ENCODE measurements around the gene MNAT1. TPM values are rescaled to one million over a fixed set of nuclear protein-coding genes. Genes with fewer than 3 reads are reported as not detected.

MNAT1 gene
- total and polyA plus RNA-seq, 9 of the 15 experiments (the other 6 are each of a cell fraction or from before 2014, with no cell fraction given): 37.8 to 83.3 (median 60.4) TPM

DNA sequence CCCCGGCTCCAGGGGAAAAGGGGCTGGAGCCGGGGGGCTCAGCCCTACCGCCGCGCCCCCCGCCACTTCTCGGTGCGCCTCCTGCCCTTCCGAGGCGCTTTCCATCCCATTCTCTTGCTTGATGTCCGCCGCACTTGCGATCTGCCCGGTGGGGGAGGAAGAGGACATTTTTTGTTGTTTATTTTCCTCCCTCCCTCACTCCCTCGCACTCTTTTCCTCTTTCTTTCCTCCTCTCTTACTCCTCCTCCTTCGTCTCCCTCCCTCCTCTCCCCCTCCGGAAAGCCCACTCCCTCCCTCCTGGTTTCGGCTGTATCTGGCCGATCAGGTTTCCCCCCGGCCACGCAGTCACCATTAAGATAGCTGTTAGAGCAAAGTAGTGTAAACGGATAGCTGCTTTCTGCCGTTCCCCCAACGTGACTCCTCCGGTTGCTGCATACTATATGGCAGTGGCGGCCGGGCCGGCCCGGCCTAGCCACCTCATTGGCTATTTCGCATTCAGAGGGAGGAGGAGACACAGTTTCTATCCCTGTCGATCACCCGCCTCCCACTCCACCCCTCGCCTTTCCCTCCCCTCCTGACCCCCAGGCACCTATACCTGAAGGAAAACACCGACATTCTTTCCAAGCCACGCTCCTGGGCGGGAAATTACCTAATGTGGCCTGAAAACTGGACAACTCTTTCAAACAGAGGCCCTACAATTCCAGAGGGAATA lies 10.5 kb upstream of the MNAT1 start, which contains the start of gene SIX4 (continued):
- TF ChIP-seq, protein P1, sequence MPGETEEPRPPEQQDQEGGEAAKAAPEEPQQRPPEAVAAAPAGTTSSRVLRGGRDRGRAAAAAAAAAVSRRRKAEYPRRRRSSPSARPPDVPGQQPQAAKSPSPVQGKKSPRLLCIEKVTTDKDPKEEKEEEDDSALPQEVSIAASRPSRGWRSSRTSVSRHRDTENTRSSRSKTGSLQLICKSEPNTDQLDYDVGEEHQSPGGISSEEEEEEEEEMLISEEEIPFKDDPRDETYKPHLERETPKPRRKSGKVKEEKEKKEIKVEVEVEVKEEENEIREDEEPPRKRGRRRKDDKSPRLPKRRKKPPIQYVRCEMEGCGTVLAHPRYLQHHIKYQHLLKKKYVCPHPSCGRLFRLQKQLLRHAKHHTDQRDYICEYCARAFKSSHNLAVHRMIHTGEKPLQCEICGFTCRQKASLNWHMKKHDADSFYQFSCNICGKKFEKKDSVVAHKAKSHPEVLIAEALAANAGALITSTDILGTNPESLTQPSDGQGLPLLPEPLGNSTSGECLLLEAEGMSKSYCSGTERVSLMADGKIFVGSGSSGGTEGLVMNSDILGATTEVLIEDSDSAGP (CRISPR knock-in tag; IDR thresholded peaks at IDR 0.05): no peak
- TF ChIP-seq, protein P2, sequence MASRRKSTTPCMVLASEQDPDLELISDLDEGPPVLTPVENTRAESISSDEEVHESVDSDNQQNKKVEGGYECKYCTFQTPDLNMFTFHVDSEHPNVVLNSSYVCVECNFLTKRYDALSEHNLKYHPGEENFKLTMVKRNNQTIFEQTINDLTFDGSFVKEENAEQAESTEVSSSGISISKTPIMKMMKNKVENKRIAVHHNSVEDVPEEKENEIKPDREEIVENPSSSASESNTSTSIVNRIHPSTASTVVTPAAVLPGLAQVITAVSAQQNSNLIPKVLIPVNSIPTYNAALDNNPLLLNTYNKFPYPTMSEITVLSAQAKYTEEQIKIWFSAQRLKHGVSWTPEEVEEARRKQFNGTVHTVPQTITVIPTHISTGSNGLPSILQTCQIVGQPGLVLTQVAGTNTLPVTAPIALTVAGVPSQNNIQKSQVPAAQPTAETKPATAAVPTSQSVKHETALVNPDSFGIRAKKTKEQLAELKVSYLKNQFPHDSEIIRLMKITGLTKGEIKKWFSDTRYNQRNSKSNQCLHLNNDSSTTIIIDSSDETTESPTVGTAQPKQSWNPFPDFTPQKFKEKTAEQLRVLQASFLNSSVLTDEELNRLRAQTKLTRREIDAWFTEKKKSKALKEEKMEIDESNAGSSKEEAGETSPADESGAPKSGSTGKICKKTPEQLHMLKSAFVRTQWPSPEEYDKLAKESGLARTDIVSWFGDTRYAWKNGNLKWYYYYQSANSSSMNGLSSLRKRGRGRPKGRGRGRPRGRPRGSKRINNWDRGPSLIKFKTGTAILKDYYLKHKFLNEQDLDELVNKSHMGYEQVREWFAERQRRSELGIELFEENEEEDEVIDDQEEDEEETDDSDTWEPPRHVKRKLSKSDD (conservative IDR thresholded peaks at IDR 0.05; ENCODE audit: low read length): no peak
- TF ChIP-seq KDM5B (IDR thresholded peaks at IDR 0.05; ENCODE audit: insufficient replicate concordance, low read depth, low read length): peak; percentile 36
- no peak for TF ChIP-seq MEF2D (tag; conservative IDR thresholded peaks at IDR 0.05; ENCODE audit: low read depth)
- no peak for TF ChIP-seq SMAD4 (CRISPR knock-in tag; conservative IDR thresholded peaks at IDR 0.05)
- TF ChIP-seq ZSCAN29 (IDR thresholded peaks at IDR 0.05): peak; percentile 75; the same call in 1 of the 2 replicates
- TF ChIP-seq POLR2A (conservative IDR thresholded peaks at IDR 0.05): peak; percentile 88
- TF ChIP-seq HDAC2 (IDR thresholded peaks at IDR 0.05): peak; percentile 38; the same call in 1 of the 2 replicates
- TF ChIP-seq, protein P3, sequence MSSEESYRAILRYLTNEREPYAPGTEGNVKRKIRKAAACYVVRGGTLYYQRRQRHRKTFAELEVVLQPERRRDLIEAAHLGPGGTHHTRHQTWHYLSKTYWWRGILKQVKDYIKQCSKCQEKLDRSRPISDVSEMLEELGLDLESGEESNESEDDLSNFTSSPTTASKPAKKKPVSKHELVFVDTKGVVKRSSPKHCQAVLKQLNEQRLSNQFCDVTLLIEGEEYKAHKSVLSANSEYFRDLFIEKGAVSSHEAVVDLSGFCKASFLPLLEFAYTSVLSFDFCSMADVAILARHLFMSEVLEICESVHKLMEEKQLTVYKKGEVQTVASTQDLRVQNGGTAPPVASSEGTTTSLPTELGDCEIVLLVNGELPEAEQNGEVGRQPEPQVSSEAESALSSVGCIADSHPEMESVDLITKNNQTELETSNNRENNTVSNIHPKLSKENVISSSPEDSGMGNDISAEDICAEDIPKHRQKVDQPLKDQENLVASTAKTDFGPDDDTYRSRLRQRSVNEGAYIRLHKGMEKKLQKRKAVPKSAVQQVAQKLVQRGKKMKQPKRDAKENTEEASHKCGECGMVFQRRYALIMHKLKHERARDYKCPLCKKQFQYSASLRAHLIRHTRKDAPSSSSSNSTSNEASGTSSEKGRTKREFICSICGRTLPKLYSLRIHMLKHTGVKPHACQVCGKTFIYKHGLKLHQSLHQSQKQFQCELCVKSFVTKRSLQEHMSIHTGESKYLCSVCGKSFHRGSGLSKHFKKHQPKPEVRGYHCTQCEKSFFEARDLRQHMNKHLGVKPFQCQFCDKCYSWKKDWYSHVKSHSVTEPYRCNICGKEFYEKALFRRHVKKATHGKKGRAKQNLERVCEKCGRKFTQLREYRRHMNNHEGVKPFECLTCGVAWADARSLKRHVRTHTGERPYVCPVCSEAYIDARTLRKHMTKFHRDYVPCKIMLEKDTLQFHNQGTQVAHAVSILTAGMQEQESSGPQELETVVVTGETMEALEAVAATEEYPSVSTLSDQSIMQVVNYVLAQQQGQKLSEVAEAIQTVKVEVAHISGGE (CRISPR knock-in tag; IDR thresholded peaks at IDR 0.05): peak in 1 of 3 experiments; percentile 76; a peak in 2 of 6 replicates
- TF ChIP-seq ZNF699 (CRISPR knock-in tag; IDR thresholded peaks at IDR 0.05; ENCODE audit: insufficient replicate concordance): no peak
- peak; percentile 14; the same call in 1 of the 2 replicates for TF ChIP-seq L3MBTL2 (IDR thresholded peaks at IDR 0.05)
- TF ChIP-seq ZNF583 (CRISPR knock-in tag; IDR thresholded peaks at IDR 0.05): no peak
- 0 out of 2 replicates have a peak, but pooled peaks have one; percentile 49 for TF ChIP-seq CC2D1A (IDR thresholded peaks at IDR 0.05)
- TF ChIP-seq, protein P4, sequence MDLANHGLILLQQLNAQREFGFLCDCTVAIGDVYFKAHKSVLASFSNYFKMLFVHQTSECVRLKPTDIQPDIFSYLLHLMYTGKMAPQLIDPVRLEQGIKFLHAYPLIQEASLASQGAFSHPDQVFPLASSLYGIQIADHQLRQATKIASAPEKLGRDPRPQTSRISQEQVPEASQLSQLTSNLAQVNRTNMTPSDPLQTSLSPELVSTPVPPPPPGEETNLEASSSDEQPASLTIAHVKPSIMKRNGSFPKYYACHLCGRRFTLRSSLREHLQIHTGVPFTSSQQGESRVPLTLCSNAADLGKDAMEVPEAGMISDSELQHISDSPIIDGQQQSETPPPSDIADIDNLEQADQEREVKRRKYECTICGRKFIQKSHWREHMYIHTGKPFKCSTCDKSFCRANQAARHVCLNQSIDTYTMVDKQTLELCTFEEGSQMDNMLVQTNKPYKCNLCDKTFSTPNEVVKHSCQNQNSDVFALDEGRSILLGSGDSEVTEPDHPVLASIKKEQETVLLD (IDR thresholded peaks at IDR 0.05): peak; percentile 70; the same call in 1 of the 2 replicates
- TF ChIP-seq HNRNPLL (IDR thresholded peaks at IDR 0.05; ENCODE audit: low read depth, low read length, poor library complexity, severe bottlenecking): peak; percentile 58
- TF ChIP-seq, protein P5, sequence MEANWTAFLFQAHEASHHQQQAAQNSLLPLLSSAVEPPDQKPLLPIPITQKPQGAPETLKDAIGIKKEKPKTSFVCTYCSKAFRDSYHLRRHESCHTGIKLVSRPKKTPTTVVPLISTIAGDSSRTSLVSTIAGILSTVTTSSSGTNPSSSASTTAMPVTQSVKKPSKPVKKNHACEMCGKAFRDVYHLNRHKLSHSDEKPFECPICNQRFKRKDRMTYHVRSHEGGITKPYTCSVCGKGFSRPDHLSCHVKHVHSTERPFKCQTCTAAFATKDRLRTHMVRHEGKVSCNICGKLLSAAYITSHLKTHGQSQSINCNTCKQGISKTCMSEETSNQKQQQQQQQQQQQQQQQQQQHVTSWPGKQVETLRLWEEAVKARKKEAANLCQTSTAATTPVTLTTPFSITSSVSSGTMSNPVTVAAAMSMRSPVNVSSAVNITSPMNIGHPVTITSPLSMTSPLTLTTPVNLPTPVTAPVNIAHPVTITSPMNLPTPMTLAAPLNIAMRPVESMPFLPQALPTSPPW (CRISPR knock-in tag; IDR thresholded peaks at IDR 0.05): peak; percentile 39

Measured in K562 (cell line).